Bronchial epithelial cell (primary cell): ENCODE measurements around the gene TRIM56. TPM values are rescaled to one million over a fixed set of nuclear protein-coding genes. Genes with fewer than 3 reads are reported as not detected.
"Not testable (repeated sequence)": the region's sequence is repeated elsewhere in the genome, so short reads cannot be mapped to it uniquely, and the experiment has no call there.

Source experiments
- DNase-seq: peaks from one replicate; pipeline ENCODE4 v3.0.0-alpha.2; 2010; ENCODE audit warnings: low read depth
- FAIRE-seq: peaks from 2 replicates; lab custom pipeline; 2011; peaks lifted over from hg19 to GRCh38; lab: Jason Lieb, UNC
- H3K27me3 ChIP-seq: 2 replicates; pipeline ENCODE4 v1.5.1; 2011; ENCODE audit warnings: low read length; ENCODE audit not compliant: control insufficient read depth, insufficient read depth
- H3K36me3 ChIP-seq: 2 replicates; pipeline ENCODE4 v1.5.1; 2011; ENCODE audit warnings: low read length; ENCODE audit not compliant: control insufficient read depth, insufficient read depth
- H3K4me3 ChIP-seq: 2 replicates; pipeline ENCODE4 v1.5.1; 2011; ENCODE audit warnings: mild to moderate bottlenecking, low read depth, low read length, control low read depth
- CTCF ChIP-seq: IDR thresholded peaks from 2 replicates; pipeline ENCODE4 v1.5.1; 2011; ENCODE audit warnings: mild to moderate bottlenecking, moderate library complexity, low read length, control low read depth, inconsistent platforms; ENCODE audit not compliant: insufficient read depth, severe bottlenecking
- total RNA-seq: library from RNA; depleted of rRNA; stranded (reverse); fragments of >200 nt; gene quantifications from 2 replicates; pipeline ENCODE4 v1.2.1, GENCODE V29; 2014

The TRIM56 gene
- total RNA-seq, 1 donor from 2014 or later, result 6.6 TPM

GRCh38 chr7:101066141-101066832 lies 19.0 kb upstream of the TRIM56 start:
- FAIRE-seq (no peak), DNase-seq (peak; percentile 82)
- peaks cover 4% of the 10 kb centered on the region for H3K27me3 ChIP-seq

GRCh38 chr7:101066833-101067177 lies 18.5 kb upstream of the TRIM56 start:
- Histone ChIP-seq H3K36me3 (no peaks in the 10 kb centered on the region), H3K27me3 (peaks cover 4% of the 10 kb centered on the region), H3K4me3 (no peak overlapping the region)
- FAIRE-seq (no peak), DNase-seq (no peak)
- no peak for TF ChIP-seq CTCF

More at GRCh38 chr7:101066141-101066832, 19.0 kb upstream of the TRIM56 start:
- no peak for TF ChIP-seq CTCF
- no peak overlapping the region for H3K4me3 ChIP-seq
- no peaks in the 10 kb centered on the region for H3K36me3 ChIP-seq

GRCh38 chr7:101068401-101068800 lies 16.9 kb upstream of the TRIM56 start:
- no peak for DNase-seq
- no peak for FAIRE-seq
- TF ChIP-seq CTCF, result no peak
- Histone ChIP-seq H3K27me3 (peaks cover 4% of the 10 kb centered on the region), H3K36me3 (no peaks in the 10 kb centered on the region), H3K4me3 (no peak overlapping the region)

- FAIRE-seq, DNase-seq, H3K36me3 ChIP-seq, H3K27me3 ChIP-seq, H3K4me3 ChIP-seq: not testable (repeated sequence)
Observed at GRCh38 chr7:101071362-101072104, 13.7 kb upstream of the TRIM56 start.

- H3K27me3 ChIP-seq, result no peaks in the 10 kb centered on the region
- no peaks in the 10 kb centered on the region for H3K36me3 ChIP-seq
- DNase-seq (no peak), FAIRE-seq (no peak)
- no peak overlapping the region for H3K4me3 ChIP-seq
- no peak for TF ChIP-seq CTCF
Observed at GRCh38 chr7:101075646-101076045, 9.6 kb upstream of the TRIM56 start.

GRCh38 chr7:101076183-101076582 lies 9.1 kb upstream of the TRIM56 start:
- H3K36me3 ChIP-seq, H3K27me3 ChIP-seq, FAIRE-seq, H3K4me3 ChIP-seq, DNase-seq: not testable (repeated sequence)
